Choroid plexus epithelial cell (primary cell): ENCODE measurements around the gene NRXN3.
A peak's percentile ranks its signal among the peaks of the same experiment; 100 is the strongest.

Experiments
- DNase-seq: peaks from one replicate; pipeline ENCODE4 v3.0.0-alpha.2; 2010; ENCODE audit warnings: low read depth
- H3K4me3 ChIP-seq: 2 replicates; pipeline ENCODE4 v1.5.1; 2011; ENCODE audit warnings: low read depth, mild to moderate bottlenecking, control low read depth, low read length, moderate library complexity
- TF ChIP-seq, protein P1 (sequence below): conservative IDR thresholded peaks from 2 replicates; pipeline ENCODE4 v1.5.1; 2011; ENCODE audit warnings: low read depth, mild to moderate bottlenecking, control low read depth, inconsistent platforms, low read length, moderate library complexity

Gene NRXN3

DNA sequence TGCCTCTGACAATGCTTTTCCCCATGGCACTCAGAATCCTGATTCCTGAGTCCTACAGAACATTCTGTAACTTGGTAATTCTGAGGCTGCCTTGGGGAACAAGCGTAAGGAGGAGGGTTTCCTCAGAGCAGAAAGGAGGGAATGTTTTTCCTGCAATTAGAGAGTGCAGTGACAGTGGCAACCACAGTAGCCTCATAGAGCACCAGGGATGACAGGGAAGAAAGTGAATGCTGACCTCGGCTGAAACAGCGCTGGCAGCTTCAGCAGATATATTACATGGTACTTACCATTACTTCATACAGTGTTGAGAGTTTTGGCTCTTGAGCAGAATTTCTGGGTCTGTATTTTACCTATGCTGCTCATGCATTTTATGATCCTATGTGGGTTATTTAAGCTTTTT lies 757.1 kb downstream of the NRXN3 start:
- TF ChIP-seq, protein P1, sequence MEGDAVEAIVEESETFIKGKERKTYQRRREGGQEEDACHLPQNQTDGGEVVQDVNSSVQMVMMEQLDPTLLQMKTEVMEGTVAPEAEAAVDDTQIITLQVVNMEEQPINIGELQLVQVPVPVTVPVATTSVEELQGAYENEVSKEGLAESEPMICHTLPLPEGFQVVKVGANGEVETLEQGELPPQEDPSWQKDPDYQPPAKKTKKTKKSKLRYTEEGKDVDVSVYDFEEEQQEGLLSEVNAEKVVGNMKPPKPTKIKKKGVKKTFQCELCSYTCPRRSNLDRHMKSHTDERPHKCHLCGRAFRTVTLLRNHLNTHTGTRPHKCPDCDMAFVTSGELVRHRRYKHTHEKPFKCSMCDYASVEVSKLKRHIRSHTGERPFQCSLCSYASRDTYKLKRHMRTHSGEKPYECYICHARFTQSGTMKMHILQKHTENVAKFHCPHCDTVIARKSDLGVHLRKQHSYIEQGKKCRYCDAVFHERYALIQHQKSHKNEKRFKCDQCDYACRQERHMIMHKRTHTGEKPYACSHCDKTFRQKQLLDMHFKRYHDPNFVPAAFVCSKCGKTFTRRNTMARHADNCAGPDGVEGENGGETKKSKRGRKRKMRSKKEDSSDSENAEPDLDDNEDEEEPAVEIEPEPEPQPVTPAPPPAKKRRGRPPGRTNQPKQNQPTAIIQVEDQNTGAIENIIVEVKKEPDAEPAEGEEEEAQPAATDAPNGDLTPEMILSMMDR: no peak
- no peak overlapping the region for H3K4me3 ChIP-seq
- DNase-seq: no peak

DNA sequence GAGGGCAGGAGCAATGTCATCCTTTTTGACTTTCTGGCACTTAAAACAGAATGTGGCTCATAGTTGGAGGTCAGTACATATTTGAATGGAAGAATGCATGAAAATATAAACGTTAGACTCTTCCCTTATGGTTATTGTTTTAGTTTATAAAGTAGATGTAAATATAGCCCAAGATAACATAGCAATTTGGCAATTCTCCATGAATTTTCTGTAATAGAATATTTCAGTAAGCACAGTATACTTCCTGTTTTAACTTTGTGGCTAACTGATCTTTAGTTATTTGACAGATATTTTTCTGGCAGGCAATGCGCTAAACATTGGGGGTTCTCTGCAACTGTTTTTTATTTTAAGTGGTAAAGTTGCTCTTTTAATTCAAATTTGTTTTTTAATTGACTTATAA lies 763.0 kb downstream of the NRXN3 start:
- peak; percentile 27 for DNase-seq
- TF ChIP-seq, protein P1: no peak
- H3K4me3 ChIP-seq: no peak overlapping the region

GRCh38 chr14:78933948-78934524 lies 763.9 kb downstream of the NRXN3 start:
- peak; percentile 69 for DNase-seq
- TF ChIP-seq, protein P1: peak; percentile 49
- H3K4me3 ChIP-seq: no peak overlapping the region

DNA sequence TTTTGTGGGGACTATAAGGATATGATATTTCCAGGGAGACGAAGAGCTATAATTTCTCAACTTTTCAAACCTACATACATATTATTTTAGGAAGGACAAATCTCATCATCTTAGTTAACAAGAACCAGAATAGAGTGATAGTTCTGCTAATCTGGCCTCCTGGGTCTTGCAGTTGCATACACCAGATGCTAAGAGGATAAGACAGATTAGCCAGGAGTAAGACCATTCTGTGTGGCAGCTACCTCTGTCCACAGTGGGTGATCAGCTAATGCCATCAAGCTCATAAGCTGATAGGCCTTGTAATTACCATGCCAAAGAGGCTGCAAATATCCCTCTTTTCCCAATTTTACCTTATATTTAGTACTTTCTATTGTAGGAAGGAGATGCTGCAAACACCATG lies 776.8 kb downstream of the NRXN3 start:
- DNase-seq: no peak
- TF ChIP-seq, protein P1: no peak
- no peak overlapping the region for H3K4me3 ChIP-seq

DNA sequence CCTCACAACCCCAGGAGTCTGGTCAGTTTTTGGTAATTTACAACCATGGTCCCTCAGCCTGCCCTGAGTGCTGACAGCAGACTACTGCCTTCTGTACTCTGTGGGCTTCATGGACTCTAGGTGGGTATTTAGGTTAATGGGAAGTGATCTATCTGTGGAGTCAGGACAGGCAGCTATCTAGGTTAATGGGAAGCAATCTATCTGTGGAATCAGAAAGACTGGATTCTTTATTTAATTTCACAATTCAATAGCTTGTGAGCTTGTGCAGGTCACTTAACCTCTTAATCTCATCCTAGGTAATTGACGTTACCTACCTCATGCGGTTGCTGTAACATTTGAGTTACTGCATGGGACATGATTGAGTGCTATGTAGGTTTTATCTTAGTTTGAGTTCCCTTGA lies 777.5 kb downstream of the NRXN3 start:
- TF ChIP-seq, protein P1: no peak
- no peak overlapping the region for H3K4me3 ChIP-seq
- DNase-seq: no peak

GRCh38 chr14:78950649-78951048 lies 780.5 kb downstream of the NRXN3 start:
- no peak overlapping the region for H3K4me3 ChIP-seq
- peak; percentile 67 for DNase-seq
- TF ChIP-seq, protein P1: no peak

DNA sequence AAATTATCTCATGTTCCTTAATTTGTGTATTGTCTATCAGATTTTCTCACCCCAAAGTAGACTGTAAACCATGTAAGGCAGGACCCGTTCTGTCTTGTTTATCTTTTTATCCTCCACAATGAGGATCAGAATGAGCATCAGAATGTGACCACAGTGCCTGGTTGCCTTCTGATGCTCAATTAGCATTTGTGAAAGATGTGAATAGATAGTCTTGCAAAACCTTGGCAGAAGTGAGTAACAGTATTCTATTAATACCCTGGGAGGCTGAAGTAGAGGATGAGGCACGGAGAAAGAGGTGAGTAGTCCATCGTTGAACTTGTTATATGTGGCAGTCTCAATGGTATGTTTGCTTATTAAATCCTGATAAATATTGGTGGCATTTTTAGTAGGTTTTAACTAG lies 781.4 kb downstream of the NRXN3 start:
- TF ChIP-seq, protein P1: no peak
- no peak overlapping the region for H3K4me3 ChIP-seq
- DNase-seq: no peak
